ENCODE measurements around the gene ARID4B. TPM values are rescaled to one million over a fixed set of nuclear protein-coding genes. Genes with fewer than 3 reads are reported as not detected.

Gene ARID4B
- total RNA-seq, 4 donors from 2014 or later: 15.2 to 99.7 (median 30.8) TPM

DNA sequence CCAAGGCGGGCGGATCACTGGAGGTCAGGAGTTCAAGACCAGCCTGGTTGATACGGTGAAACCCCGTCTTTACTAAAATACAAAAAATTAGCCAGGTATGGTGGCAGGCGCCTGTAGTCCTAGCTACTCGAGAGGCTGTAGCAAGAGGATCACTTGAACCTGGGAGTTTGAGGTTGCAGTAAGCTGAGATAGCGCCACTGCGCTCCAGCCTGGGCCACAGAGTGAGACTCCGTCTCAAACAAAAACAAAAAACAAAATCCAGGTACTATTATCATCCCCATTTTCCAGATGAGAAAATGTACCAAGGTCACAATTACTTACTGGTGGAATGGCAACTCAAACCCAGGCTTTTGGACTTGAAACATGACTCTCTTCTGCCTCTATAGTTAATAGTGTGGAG is 203.9 kb downstream of the ARID4B start:
- DNase-seq: no peak
- H3K27me3 ChIP-seq: no peaks in the 10 kb centered on the region
- no peak for TF ChIP-seq POLR2A (IDR thresholded peaks at IDR 0.05)
- TF ChIP-seq, protein P1, sequence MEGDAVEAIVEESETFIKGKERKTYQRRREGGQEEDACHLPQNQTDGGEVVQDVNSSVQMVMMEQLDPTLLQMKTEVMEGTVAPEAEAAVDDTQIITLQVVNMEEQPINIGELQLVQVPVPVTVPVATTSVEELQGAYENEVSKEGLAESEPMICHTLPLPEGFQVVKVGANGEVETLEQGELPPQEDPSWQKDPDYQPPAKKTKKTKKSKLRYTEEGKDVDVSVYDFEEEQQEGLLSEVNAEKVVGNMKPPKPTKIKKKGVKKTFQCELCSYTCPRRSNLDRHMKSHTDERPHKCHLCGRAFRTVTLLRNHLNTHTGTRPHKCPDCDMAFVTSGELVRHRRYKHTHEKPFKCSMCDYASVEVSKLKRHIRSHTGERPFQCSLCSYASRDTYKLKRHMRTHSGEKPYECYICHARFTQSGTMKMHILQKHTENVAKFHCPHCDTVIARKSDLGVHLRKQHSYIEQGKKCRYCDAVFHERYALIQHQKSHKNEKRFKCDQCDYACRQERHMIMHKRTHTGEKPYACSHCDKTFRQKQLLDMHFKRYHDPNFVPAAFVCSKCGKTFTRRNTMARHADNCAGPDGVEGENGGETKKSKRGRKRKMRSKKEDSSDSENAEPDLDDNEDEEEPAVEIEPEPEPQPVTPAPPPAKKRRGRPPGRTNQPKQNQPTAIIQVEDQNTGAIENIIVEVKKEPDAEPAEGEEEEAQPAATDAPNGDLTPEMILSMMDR (IDR thresholded peaks at IDR 0.05): no peak
- H3K4me3 ChIP-seq: no peak overlapping the region
- intact Hi-C loops (cut with DNase I): no loop called here
- H3K4me1 ChIP-seq: peaks cover 6 to 73% (median 19%) of the 10 kb centered on the region in 3 donors
- no peak overlapping the region for H3K27ac ChIP-seq
- H3K9me3 ChIP-seq: no peaks in the 10 kb centered on the region
- peaks cover 0 to 50% (median 0%) of the 10 kb centered on the region in 3 donors for H3K36me3 ChIP-seq
- 87 to 97% methylated on average over 9 of the region's 9 CpGs for WGBS, 2 donors

DNA sequence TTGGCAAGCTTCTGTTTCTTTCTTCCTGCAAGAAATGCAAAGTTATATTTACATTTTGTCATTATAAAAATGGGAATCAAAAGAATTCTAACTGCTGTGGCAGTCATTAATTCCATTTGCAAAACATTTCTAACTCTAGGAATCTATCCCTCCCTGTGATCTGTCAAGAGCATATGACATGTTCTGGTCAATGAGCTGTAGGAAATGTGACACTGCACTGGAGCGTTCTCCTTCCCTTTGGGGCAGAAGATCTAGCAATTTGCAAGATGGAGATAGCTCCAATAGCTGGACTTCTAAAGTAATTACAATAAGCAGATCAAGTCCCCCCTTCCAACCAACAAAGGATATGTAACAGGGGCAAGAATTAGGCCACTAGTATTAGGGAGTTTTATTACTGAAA is 205.6 kb downstream of the ARID4B start:
- TF ChIP-seq POLR2A (IDR thresholded peaks at IDR 0.05): no peak
- TF ChIP-seq, protein P1 (IDR thresholded peaks at IDR 0.05): no peak
- H3K4me1 ChIP-seq: peaks cover 6 to 63% (median 19%) of the 10 kb centered on the region in 3 donors
- DNase-seq: no peak
- intact Hi-C loops (cut with DNase I): no loop called here
- 56 to 69% methylated on average over 1 of the region's 1 CpG for WGBS, 2 donors
- H3K27me3 ChIP-seq: no peaks in the 10 kb centered on the region
- no peak overlapping the region for H3K27ac ChIP-seq
- peaks cover 0 to 68% (median 13%) of the 10 kb centered on the region in 3 donors for H3K36me3 ChIP-seq
- no peaks in the 10 kb centered on the region for H3K9me3 ChIP-seq
- H3K4me3 ChIP-seq: no peak overlapping the region

Small RNA genes within 50 kb of the gene (small RNA-seq; reads per million reads assigned to genes)
- gene AL391994.1 (0 reads per million in 4 donors), gene MIR4753 (0 to 0.07 (median 0) reads per million in 4 donors), gene SNORA14B (5.3 to 8.9 (median 7.6) reads per million in 4 donors)

Other genes with a start within 250 kb of the ARID4B start
- 100 to 1,000 TPM in 1 of 4 donors, 10 to 100 TPM in 3; 36.4 to 117 (median 84.1) TPM for gene TOMM20, start 199.3 kb downstream of the ARID4B start, total RNA-seq
- gene RBM34, start 166.9 kb downstream of the ARID4B start, total RNA-seq: 10 to 100 TPM; 38.8 to 54.2 (median 40.5) TPM
- gene GGPS1, start 391 bp upstream of the ARID4B start, total RNA-seq: 10 to 100 TPM in 3 of 4 donors, 1 to 10 TPM in 1; 6.0 to 17.0 (median 14.1) TPM
- gene TBCE, start 39.2 kb upstream of the ARID4B start, total RNA-seq: 10 to 100 TPM; 11.2 to 18.6 (median 14.6) TPM
- gene B3GALNT2, start 176.3 kb upstream of the ARID4B start, total RNA-seq: 10 to 100 TPM; 23.1 to 44.6 (median 34.4) TPM